A549 treated with CORT108297 at 1 μM for 4 hours (cell line): Measurements from ENCODE around the gene FRMD1. TPM values are rescaled to one million over a fixed set of nuclear protein-coding genes. Genes with fewer than 3 reads are reported as not detected.

ENCODE experiments used
- total RNA-seq: library from RNA; stranded (reverse); fragments of 200-300 nt; extraction: Qiagen RNA extraction; gene quantifications from 5 replicates; pipeline ENCODE4 v1.2.3, GENCODE V29; 2022

FRMD1 gene
- 0.02 to 0.06 TPM (median 0.04 TPM) in 4 of 5 replicates, not detected in the other for total RNA-seq

DNA sequence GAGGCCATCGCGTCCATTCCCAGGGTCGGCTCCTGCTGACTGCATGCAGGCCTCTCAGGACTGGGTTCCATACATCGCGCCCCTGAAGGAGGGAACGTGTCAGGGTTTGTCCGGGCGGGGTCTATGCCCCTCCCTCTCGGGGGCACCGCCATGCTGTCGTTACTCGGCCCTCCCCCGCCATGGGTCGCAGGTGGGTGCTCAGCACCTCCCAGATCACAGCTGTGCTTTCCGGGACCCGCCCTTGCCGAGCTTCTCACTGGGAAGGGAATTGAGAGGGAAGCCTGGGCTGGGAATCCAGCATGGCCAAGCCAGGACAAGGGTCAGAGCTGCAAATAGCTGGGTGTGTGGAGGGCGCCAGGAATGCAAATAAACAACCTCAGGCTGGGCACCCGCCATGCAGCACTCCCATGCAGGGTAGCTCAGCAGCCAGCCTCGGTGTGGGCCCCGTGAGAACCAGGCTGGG lies at the start of gene FRMD1:
Gene FRMD1, minus strand, starts transcription at position 270 of the 463 bp plus-strand sequence. Its CDS starts 118 bp downstream, at position 152.

Other genes starting within 250 kb of the FRMD1 start
- 0.05 to 0.39 TPM (median 0.07 TPM) in 3 of 5 replicates, not detected in the others for gene KIF25, start 81.5 kb downstream of the FRMD1 start, total RNA-seq
- gene DACT2, start 240.6 kb upstream of the FRMD1 start, total RNA-seq: 0.18 to 0.38 TPM (median 0.20 TPM) in 5 replicates